Left ventricle myocardium superior (tissue), 1 donor: ENCODE results near the gene LRRC37A3. TPM values are rescaled to one million over a fixed set of nuclear protein-coding genes. Genes with fewer than 3 reads are reported as not detected.
"Not testable (repeated sequence)": the region's sequence is repeated elsewhere in the genome, so short reads cannot be mapped to it uniquely, and the experiment has no call there.

ENCODE experiments used
- ATAC-seq: fragments of 200-7000 bp; cut with Tn5 transposase; one replicate; pipeline ENCODE4 v1.9.1; 2020; ENCODE audit warnings: mild to moderate bottlenecking, moderate library complexity
- DNase-seq: peaks from one replicate; pipeline ENCODE4 v3.0.0-alpha.2; 2020
- intact Hi-C: fragments of 100-400 bp; cut with micrococcal nuclease; formaldehyde crosslinking; loops from one replicate; pipeline ENCODE4 v1.11.0; 2022
- total RNA-seq: library from RNA; stranded (reverse); fragmentation: NEBNext Ultra II Directional; extraction: Animal tissue kit (Norgen Biotek cat#: 25700); gene quantifications from one replicate; pipeline ENCODE4 v1.2.1, GENCODE V29; 2021
- donor health status: DM: no; HTN: yes; CAD: no; lungs with severe emphysema.

The LRRC37A3 gene
- total RNA-seq, 1 donor from 2014 or later: 2.7 TPM

DNA sequence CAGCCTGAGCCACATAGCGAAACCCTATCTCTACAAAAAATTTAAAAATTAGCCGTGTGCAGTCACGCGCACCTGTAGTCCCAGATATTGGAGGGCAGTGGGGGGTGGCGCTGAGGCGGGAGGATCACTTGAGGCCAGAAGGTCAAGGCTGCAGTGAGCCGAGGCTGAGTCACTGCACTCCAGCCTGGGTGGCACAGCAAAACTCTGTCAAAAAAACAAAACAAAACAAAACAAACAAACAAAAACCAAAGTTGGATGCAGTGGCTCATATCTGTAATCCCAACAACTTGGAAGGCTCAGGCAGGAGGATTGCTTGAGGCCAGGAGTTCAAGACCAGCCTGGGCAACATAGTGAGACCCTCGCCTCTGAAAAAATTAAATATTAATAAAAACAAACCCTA, 75.4 kb downstream of the LRRC37A3 start:
- intact Hi-C loops, ATAC-seq, DNase-seq: not testable (repeated sequence)

DNA sequence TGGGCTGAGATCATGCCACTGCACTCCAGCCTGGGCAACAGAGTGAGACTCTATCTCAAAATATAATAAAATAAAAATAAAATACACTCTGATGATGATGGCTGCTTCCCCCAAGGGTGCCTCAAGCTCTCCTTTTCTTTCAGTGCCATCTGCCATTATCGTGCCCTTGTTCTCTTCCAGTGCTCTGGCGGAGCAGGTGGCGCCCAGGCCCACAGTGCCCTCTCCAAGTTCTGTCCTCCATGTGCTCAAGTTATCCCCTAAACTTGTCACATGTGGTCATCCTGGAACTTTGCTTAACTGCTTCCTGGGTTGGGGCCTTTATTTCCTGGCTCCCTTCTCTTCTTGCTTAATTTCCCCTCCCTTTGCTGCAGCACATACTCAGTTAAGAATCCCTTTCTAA, 76.4 kb downstream of the LRRC37A3 start:
- DNase-seq, ATAC-seq, intact Hi-C loops: not testable (repeated sequence)

GRCh38 chr17:64840960-64841359, 78.3 kb downstream of the LRRC37A3 start:
- DNase-seq, intact Hi-C loops, ATAC-seq: not testable (repeated sequence)

DNA sequence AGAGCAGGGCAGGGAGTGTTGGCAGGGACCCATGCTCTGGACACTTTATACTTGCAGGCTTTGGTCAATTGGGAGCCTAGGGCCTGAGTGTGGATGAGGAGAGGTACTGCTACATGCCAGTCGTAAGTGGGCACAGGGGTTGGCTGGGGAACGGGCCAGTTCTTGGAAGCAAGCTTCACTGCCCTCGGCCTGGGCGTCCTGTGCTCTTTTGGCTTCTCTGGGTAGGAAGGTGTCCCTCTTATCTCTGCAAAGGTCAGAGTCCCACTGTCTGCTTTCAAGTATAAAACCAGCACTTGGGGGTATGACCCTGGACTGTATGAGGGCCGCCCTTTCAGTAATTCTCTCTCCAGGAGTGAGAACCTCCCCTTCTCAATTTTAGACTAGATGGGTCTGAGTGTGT, 80.8 kb downstream of the LRRC37A3 start:
- ATAC-seq, DNase-seq, intact Hi-C loops: not testable (repeated sequence)

GRCh38 chr17:64837018-64837761, 82.1 kb downstream of the LRRC37A3 start:
- intact Hi-C loops: not testable (repeated sequence)
- peak; percentile 97 for ATAC-seq
- DNase-seq: peak; percentile 94

DNA sequence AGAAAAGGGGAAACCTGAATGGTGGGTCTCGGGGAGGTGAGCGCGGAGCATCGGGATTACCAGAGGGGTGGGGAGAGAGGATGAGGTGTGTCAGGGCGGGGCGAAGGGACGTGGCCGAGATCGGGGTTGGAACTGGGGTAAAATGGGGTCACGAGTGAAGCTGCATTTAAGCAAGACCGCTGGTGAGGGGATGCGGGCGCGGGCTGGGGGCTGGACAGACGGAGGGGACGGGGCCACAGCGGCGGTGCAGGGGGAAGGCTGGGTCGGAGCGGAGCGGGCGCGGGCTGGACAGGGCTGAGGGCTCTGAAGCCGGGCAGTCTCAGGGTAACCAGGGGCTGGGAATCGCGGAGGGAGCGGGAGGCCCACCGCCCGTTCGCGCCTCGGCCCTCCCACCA, 82.7 kb downstream of the LRRC37A3 start:
- DNase-seq (peak; percentile 36), ATAC-seq (peak; percentile 58)
- intact Hi-C loops: not testable (repeated sequence)

GRCh38 chr17:64834060-64834459, 85.2 kb downstream of the LRRC37A3 start:
- ATAC-seq, intact Hi-C loops: not testable (repeated sequence)
- DNase-seq: peak; percentile 37

GRCh38 chr17:64830631-64831040, 88.6 kb downstream of the LRRC37A3 start:
- intact Hi-C loops: not testable (repeated sequence)
- ATAC-seq: peak; percentile 9

GRCh38 chr17:64829824-64830630, 89.3 kb downstream of the LRRC37A3 start:
- peak; percentile 20 for ATAC-seq
- intact Hi-C loops, DNase-seq: not testable (repeated sequence)

More at GRCh38 chr17:64830631-64831040, 88.6 kb downstream of the LRRC37A3 start:
- not testable (repeated sequence) for DNase-seq

GRCh38 chr17:64829068-64829467, 90.2 kb downstream of the LRRC37A3 start:
- intact Hi-C loops: not testable (repeated sequence)

DNA sequence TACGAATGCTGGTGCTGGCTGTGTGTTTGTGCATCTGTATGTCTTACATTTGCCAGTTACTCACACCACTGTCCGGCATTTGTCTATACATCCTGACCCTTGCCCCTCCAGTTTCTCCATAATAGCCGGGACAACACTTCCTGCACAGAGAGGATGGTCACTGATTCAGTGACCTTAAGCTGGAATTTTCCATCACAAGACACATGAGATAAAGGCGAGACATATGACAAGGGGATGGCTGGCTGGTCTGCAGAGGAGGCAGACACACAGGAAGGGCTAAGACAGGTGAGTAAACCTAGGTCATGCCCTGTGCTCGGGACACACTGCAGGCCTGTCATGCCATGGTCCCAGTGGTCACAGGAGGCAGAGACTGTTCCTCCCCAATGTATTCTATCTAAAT, 100.4 kb downstream of the LRRC37A3 start:
- DNase-seq, ATAC-seq, intact Hi-C loops: not testable (repeated sequence)

More at GRCh38 chr17:64829068-64829467, 90.2 kb downstream of the LRRC37A3 start:
- ATAC-seq, DNase-seq: not testable (repeated sequence)

DNA sequence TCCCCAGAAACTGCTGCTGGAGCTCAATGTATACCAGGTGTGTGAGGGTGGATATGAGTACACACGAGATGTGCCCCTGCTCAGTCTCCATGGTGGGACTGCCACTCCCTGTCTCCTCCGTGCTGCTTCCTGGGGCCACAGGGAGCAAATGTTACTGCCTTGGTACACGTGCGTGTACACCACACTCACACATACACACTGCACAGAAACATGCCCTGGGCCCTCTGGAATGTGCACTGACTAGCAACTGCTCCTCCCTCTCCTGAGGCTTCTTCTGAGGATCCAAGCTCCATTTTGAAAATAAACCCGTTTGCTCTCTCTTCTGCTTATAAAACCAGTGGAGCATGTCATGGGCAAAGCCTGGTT, 103.5 kb downstream of the LRRC37A3 start:
- ATAC-seq, intact Hi-C loops, DNase-seq: not testable (repeated sequence)

DNA sequence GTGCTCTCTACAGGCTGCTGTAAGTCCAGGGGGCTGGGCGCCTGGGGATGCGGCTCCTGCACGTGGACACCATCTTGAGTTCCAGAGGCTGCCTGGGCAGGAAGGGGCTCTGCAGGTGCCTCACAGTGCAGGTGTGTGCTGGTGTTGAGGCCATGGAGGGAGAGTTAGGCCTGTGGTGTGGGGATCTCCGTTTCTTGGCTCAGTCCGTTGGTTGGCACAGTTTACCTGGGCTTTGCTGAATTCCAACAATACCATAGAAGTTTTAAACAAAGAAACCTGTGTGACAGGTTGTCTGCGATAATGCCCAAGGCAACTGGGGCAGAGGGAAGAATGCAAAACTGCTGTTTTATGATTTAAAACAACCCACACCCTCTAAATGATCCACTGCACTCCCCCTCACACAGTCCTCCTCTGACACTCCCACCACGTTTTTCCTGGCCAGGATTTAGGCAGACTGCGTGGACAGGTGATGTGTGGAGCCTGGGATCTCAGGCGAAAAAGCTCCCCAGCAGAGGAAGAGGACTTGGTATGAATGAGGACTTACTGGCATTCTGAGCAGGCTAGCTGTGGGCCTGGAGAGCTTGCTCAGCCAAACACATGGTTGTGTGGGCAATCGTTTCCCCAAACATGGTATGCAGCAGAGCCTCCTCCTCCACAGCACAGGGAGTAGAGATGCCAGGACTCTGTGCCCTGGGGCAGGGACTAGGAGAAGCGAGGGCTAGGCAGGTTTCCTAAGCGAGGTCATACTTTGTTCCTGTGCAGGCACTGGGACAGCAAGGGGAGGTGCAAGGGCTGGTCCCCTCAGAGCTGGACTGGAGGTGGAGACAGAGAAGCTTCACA, 104.1 kb downstream of the LRRC37A3 start:
- ATAC-seq, intact Hi-C loops, DNase-seq: not testable (repeated sequence)

GRCh38 chr17:64808178-64808977, 110.9 kb downstream of the LRRC37A3 start:
- intact Hi-C loops: not testable (repeated sequence)
- DNase-seq: peak; percentile 56

More at GRCh38 chr17:64808178-64808977, 110.9 kb downstream of the LRRC37A3 start:
- peak; percentile 86 for ATAC-seq
